KMS-11 (cell line): ENCODE measurements around the gene LRRC2.

ENCODE experiments used
- H2AFZ ChIP-seq: fragments of 200-600 bp; sonication (generic); 2 replicates; pipeline ENCODE4 v1.6.1; 2016; ENCODE audit warnings: antibody characterized with exemption, mixed run types, low read depth
- H3K27ac ChIP-seq: fragments of 200-600 bp; sonication (generic); 2 replicates; pipeline ENCODE4 v1.6.1; 2016; ENCODE audit warnings: mild to moderate bottlenecking, mixed run types
- H3K27me3 ChIP-seq: fragments of 200-600 bp; sonication (generic); 2 replicates; pipeline ENCODE4 v1.6.1; 2017; ENCODE audit warnings: mild to moderate bottlenecking, low read depth, mixed run types, moderate library complexity; ENCODE audit not compliant: insufficient read depth
- H3K36me3 ChIP-seq: fragments of 200-600 bp; sonication (generic); 2 replicates; pipeline ENCODE4 v1.6.1; 2017; ENCODE audit warnings: mild to moderate bottlenecking, mixed run types; ENCODE audit not compliant: insufficient read depth
- H3K4me1 ChIP-seq: fragments of 200-600 bp; sonication (generic); 2 replicates; pipeline ENCODE4 v1.6.1; 2016; ENCODE audit warnings: mild to moderate bottlenecking, low read depth, mixed run types; ENCODE audit not compliant: poor library complexity, severe bottlenecking
- H3K4me2 ChIP-seq: fragments of 200-600 bp; sonication (generic); 2 replicates; pipeline ENCODE4 v1.7.0; 2016; ENCODE audit warnings: mild to moderate bottlenecking, mixed run types
- H3K4me3 ChIP-seq: fragments of 200-600 bp; sonication (generic); IDR thresholded peaks from 2 replicates; pipeline ENCODE4 v1.6.1; 2017; ENCODE audit warnings: low read depth, low read length, mixed read lengths; ENCODE audit not compliant: insufficient read depth
- H3K79me2 ChIP-seq: fragments of 200-600 bp; sonication (generic); 2 replicates; pipeline ENCODE4 v1.6.1; 2016; ENCODE audit warnings: low read depth, mixed run types; ENCODE audit not compliant: insufficient read depth
- H3K9ac ChIP-seq: fragments of 200-600 bp; sonication (generic); 2 replicates; pipeline ENCODE4 v1.6.1; 2016; ENCODE audit warnings: mild to moderate bottlenecking, mixed run types
- H4K20me1 ChIP-seq: fragments of 200-600 bp; sonication (generic); 2 replicates; pipeline ENCODE4 v1.6.1; 2016; ENCODE audit warnings: mild to moderate bottlenecking, mixed run types; ENCODE audit not compliant: insufficient read depth
- CTCF ChIP-seq: fragments of 200-600 bp; sonication (generic); conservative IDR thresholded peaks from 2 replicates; pipeline ENCODE4 v1.6.1; 2017; ENCODE audit warnings: low read depth, mild to moderate bottlenecking, antibody characterized with exemption, low read length, moderate library complexity, mixed read lengths

The LRRC2 gene

GRCh38 chr3:46520531-46520930 is 45.6 kb downstream of the LRRC2 start:
- Histone ChIP-seq H3K9ac (no peak overlapping the region), H3K36me3 (no peaks in the 10 kb centered on the region), H2AFZ (no peak overlapping the region), H3K4me1 (no peaks in the 10 kb centered on the region), H3K79me2 (no peaks in the 10 kb centered on the region), H3K4me2 (no peak overlapping the region), H4K20me1 (no peaks in the 10 kb centered on the region), H3K27ac (no peak overlapping the region), H3K27me3 (no peaks in the 10 kb centered on the region), H3K4me3 (no peak overlapping the region)
- TF ChIP-seq CTCF, result no peak

- TF ChIP-seq CTCF, result no peak
- H3K4me3 ChIP-seq, result no peak overlapping the region
- H3K9ac ChIP-seq, result no peak overlapping the region
- H4K20me1 ChIP-seq, result no peaks in the 10 kb centered on the region
- H3K27ac ChIP-seq, result no peak overlapping the region
- no peak overlapping the region for H2AFZ ChIP-seq
- H3K79me2 ChIP-seq, result no peaks in the 10 kb centered on the region
- no peaks in the 10 kb centered on the region for H3K4me1 ChIP-seq
- H3K4me2 ChIP-seq, result no peak overlapping the region
- H3K27me3 ChIP-seq, result no peaks in the 10 kb centered on the region
- H3K36me3 ChIP-seq, result no peaks in the 10 kb centered on the region
Observed at GRCh38 chr3:46519952-46520351, 46.1 kb downstream of the LRRC2 start.

GRCh38 chr3:46517784-46518181 is 48.3 kb downstream of the LRRC2 start:
- Histone ChIP-seq H3K36me3 (no peaks in the 10 kb centered on the region), H2AFZ (no peak overlapping the region), H4K20me1 (no peaks in the 10 kb centered on the region), H3K27me3 (no peaks in the 10 kb centered on the region), H3K4me3 (no peak overlapping the region), H3K27ac (no peak overlapping the region), H3K4me1 (no peaks in the 10 kb centered on the region), H3K4me2 (no peak overlapping the region), H3K79me2 (no peaks in the 10 kb centered on the region), H3K9ac (no peak overlapping the region)
- TF ChIP-seq CTCF, result no peak

GRCh38 chr3:46517016-46517783 is 48.9 kb downstream of the LRRC2 start:
- Histone ChIP-seq H3K79me2 (no peaks in the 10 kb centered on the region), H3K4me3 (no peak overlapping the region), H3K4me2 (no peak overlapping the region), H3K27me3 (no peaks in the 10 kb centered on the region), H3K27ac (no peak overlapping the region), H3K9ac (no peak overlapping the region), H3K4me1 (no peaks in the 10 kb centered on the region), H4K20me1 (no peaks in the 10 kb centered on the region), H2AFZ (no peak overlapping the region), H3K36me3 (no peaks in the 10 kb centered on the region)
- TF ChIP-seq CTCF, result no peak
